NK-92 treated with Interleukin-12 subunit alpha and Interleukin-12 subunit beta, amount 100 ng/mL, for 24 hours (cell line): Measurements from ENCODE around the gene KIF5A.

ENCODE experiments used
- DNase-seq: peaks from one replicate; lab custom pipeline; 2025; lab: John Stamatoyannopoulos, UW

KIF5A gene

DNA sequence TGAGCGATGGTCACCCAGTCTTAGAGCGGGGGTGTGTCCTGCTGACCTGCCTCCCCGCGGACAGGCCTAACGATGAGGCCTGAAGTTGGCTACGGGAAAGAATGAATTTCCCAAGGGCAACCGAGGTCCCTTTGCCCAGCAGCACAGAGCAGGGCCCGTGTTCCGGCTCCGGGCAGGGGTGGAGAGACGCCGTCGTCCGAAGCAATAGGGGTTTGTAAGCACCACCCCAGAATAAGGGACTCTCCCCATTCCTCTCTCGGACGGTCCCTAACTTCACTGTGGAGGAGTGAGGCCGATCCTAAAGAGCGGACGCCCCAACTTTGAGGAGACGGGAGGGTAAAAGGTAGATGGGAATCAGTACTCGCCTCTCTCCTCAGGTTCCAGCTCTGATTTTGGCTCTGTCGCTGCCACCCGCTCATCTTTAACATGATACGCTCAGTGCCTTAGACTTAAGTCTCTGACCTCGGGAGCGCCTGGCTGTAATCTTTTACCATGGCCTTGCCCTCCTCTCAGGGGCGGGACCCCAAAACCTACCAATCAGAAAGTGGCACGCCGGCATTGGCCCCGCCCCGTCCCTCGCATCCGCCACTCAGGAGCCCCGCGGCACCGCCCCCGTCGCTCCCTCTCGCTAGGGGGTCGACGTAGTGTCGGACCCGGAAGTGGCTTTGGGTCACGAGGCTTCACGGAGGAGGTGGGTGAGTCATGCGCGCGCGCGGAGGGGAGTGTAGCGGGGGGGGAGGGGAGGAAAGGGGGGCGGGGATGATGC is 29.6 kb upstream of the KIF5A start, which contains the start of gene DDIT3:
Gene DDIT3, minus strand, starts transcription at position 462 of the 766 bp plus-strand sequence. CDS start 3,108 bp downstream, outside the sequence.
- peak; percentile 99 for DNase-seq

- no peak for DNase-seq
These were observed 28.3 kb upstream of the KIF5A start for GRCh38 chr12:57521525-57522010.

- peak; percentile 92 for DNase-seq
These were observed 27.6 kb upstream of the KIF5A start, which contains the start of gene MBD6 for GRCh38 chr12:57522011-57522886. Gene MBD6 (plus strand): TSS chr12:57522824. CDS start chr12:57524304, 1,480 bp downstream.

- no peak for DNase-seq
These were observed 26.7 kb upstream of the KIF5A start for GRCh38 chr12:57522887-57523705.

GRCh38 chr12:57523706-57524614 is 25.9 kb upstream of the KIF5A start:
- no peak for DNase-seq

DNA sequence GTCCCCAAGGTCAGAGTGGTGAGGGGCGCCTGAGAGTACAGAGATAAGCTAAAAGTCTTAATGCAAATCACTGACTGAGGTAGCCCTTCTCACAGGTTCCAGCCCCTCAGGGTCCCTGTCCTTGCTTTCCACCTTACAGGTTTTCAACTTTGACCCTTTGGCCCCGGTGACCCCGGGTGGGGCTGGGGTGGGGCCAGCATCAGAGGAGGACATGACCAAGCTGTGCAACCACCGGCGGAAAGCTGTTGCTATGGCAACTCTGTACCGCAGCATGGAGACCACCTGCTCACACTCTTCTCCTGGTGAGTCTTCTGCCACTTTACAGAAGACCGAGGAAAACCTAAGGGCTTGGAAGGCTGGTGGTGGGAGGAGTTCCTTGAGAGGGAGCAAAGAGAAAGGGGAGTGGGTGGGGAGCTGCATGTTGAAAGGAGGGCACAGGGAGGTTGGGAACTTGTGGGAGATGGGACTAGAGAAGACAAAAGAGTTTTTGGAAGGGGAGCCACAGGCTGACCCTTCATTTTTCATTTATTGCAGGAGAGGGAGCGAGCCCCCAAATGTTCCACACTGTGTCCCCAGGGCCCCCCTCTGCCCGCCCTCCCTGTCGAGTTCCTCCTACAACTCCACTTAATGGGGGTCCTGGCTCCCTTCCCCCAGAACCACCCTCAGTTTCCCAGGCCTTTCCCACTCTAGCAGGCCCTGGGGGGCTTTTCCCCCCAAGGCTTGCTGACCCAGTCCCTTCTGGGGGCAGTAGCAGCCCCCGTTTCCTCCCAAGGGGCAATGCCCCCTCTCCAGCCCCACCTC is 24.8 kb upstream of the KIF5A start:
- no peak for DNase-seq

- DNase-seq, result no peak
These were observed 24.0 kb upstream of the KIF5A start for GRCh38 chr12:57525615-57526383.

- DNase-seq, result no peak
These were observed 23.2 kb upstream of the KIF5A start for GRCh38 chr12:57526477-57527126.

DNA sequence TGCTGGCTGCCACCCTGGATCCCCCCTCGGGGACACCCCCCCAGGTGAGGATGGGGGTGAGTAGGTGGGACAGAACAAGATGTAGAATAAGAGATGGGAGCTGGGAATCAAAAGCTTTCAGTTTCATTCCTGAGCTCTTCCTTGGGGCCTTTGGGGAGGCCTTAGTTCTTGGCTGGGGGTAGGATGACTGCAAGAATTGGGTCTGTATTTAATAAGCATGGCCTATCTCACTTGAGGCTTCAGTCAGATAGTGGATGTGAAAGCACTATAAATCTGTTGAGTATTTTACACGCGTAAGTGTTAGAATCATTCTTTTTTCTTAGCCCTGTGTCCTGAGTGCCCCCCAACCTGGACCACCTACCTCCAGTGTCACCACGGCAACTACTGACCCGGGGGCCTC is 22.7 kb upstream of the KIF5A start:
- DNase-seq, result no peak

DNA sequence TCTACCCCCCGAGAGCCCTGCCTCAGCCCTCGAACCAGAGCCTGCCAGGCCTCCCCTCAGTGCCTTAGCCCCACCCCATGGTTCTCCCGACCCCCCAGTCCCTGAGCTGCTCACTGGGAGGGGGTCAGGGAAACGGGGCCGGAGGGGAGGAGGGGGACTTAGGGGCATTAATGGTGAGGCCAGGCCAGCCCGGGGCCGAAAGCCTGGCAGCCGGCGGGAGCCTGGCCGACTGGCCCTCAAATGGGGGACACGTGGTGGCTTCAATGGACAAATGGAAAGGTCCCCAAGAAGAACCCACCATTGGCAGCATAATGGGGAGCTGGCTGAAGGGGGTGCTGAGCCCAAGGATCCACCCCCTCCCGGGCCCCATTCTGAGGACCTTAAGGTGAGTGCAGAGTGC is 21.7 kb upstream of the KIF5A start:
- DNase-seq, result no peak

DNA sequence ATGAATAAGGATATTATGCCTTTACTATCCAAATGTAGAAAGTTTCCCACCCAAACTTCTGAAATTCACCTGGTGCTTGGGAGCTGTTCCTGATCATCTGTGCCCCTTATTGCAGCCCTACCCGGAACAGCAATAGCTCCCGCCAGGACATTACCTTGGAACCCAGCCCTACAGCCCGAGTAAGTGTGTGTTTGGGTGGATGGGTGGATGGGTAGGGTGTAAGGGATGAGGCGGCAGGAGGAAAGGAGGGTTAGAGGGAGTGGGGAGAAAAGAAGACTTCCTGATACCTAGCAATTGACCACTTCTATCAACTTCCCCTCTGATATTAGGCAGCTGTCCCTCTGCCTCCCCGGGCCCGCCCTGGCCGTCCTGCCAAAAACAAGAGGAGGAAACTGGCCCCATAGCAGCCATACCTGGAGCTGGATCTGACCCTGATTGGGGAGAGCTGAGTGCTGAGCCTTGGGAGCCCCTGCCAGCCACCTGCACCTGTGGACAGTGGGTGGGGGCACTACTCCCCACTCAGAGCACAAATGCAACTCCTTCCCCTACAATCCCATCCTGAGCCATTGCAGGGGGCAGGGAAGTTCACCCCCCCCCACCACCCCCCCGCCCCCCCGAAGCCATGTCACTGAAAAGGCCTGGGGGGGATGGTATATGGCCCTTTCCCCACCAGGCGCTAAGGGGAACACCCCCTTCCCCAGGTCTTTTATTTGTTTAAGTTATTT is 20.9 kb upstream of the KIF5A start:
- no peak for DNase-seq

- no peak for DNase-seq
These were observed 20.0 kb upstream of the KIF5A start for GRCh38 chr12:57529831-57530230.

DNA sequence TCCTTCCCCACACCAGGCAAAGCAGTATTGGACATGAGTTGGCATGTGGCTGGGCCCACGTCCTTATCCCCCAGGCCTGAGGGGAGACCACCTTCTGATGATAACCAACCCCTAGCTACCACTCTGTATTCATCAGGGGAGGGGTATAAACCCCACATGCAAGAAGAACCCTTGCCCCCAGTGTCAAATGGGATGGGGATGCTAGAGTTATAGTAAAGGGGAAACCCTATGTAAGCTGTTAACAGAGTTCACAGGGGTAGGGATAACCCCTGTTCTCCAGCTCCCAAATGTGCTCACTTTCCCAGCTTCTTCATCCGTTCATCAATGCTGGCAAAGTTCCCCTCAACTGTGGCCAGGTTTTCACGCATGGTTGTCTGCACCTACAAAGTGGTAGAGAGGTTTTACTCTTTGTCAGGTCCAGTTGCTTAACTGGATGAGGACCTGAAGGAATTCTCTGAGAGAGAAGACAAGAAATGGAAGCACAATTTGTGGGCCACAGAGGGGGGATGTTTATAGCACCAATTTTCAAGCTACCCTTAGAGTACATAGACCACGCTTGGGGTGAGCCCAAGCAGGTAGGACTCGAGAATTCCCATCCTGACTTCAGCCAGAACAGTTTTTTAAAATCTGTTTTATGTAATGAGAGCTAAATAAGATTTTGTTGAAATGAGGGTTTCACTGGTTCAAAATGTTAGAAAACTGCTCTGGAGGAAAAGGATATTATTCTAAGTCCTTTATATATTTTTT is 19.3 kb upstream of the KIF5A start:
- no peak for DNase-seq

DNA sequence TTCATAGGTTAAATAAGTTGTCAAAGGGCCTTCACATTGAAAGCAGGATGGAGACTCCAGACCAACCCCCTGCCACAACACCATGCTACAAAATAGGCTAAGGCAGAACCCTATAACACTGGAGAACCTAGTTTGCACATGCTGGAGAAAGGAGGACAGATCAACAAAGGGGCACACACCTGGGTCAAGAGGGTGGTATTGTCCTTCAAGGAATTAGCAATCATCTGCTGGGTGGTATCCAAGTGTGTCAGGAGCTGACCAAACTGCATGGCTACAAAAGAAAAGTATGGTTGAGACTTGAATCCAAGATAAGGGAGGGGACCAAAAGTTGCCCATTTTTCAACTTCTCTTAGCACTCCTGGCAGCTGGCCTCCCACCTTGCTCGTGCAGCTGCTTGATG is 18.0 kb upstream of the KIF5A start:
- no peak for DNase-seq

DNA sequence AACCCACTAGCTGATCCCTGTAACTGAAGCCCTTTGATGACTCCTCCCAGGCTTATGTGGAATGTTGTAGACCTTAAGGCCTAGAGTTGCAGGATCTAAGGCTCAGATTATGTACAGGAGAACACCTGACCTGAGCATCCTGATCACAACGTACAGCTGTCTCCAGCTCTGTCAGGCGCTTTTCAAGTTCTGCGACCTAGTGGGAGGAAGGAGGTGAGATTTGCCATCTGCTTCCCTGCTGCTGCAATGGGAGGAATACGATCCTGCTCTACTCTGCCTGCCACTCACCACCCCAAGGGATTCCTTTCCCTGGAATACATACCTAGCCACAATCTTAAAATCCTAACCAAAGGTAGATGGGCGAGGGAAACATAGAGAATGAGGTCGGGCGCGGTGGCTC is 16.7 kb upstream of the KIF5A start:
- DNase-seq, result no peak

- DNase-seq, result no peak
These were observed 15.6 kb upstream of the KIF5A start for GRCh38 chr12:57534250-57534649.

DNA sequence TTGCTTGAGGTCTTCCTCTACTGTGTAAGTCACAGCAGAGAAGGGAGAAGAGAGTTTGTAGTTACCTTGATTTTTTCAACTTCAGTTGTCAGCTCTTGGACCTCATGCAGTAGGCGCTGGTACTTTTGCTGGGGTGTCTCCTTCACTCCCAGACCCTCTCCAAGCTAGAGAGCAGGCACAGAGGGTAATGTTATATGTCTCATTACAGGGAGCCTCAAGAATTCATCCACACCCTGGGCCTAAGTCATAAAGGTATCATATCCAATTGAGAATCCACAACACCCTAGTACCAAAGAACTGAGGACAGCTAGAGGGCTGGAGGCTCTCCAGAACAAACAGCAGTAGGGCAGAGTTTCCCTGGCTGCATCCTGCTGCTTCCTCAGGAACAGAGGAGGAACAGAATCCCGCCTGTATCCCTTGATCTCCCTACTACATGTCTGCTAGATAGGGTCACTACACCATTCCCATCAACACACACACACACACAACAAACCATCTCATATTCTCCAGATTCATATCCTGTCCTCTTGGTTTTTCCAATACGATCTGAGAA is 14.8 kb upstream of the KIF5A start:
- no peak for DNase-seq
